Measurements from ENCODE around the gene DNM1.

GRCh38 chr9:128203024-128203706, at the start of gene DNM1:
- TF ChIP-seq, protein P1, sequence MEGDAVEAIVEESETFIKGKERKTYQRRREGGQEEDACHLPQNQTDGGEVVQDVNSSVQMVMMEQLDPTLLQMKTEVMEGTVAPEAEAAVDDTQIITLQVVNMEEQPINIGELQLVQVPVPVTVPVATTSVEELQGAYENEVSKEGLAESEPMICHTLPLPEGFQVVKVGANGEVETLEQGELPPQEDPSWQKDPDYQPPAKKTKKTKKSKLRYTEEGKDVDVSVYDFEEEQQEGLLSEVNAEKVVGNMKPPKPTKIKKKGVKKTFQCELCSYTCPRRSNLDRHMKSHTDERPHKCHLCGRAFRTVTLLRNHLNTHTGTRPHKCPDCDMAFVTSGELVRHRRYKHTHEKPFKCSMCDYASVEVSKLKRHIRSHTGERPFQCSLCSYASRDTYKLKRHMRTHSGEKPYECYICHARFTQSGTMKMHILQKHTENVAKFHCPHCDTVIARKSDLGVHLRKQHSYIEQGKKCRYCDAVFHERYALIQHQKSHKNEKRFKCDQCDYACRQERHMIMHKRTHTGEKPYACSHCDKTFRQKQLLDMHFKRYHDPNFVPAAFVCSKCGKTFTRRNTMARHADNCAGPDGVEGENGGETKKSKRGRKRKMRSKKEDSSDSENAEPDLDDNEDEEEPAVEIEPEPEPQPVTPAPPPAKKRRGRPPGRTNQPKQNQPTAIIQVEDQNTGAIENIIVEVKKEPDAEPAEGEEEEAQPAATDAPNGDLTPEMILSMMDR (conservative IDR thresholded peaks at IDR 0.05; ENCODE audit: low read length): peak; percentile 78
- TF ChIP-seq EZH2phosphoT487 (IDR thresholded peaks at IDR 0.05; ENCODE audit: borderline replicate concordance, low read depth, low read length): no peak
